GM10266 (cell line): Measurements from ENCODE around the gene B9D1.
"Not testable (repeated sequence)": the region's sequence is repeated elsewhere in the genome, so short reads cannot be mapped to it uniquely, and the experiment has no call there.

Experiments
- DNase-seq: peaks from one replicate; pipeline ENCODE4 v3.0.0; 2012; ENCODE audit errors: extremely low spot score
- CTCF ChIP-seq: IDR thresholded peaks from 2 replicates; pipeline ENCODE4 v1.5.1; 2012; ENCODE audit warnings: mild to moderate bottlenecking, low read depth; ENCODE audit not compliant: control insufficient read depth, insufficient read depth; ENCODE audit errors: missing control alignments

Gene B9D1

GRCh38 chr17:19357761-19358160 lies 4.8 kb downstream of the B9D1 start:
- no peak for TF ChIP-seq CTCF
- DNase-seq = no peak

GRCh38 chr17:19357351-19357750 lies 5.2 kb downstream of the B9D1 start:
- TF ChIP-seq CTCF = no peak
- DNase-seq = no peak

- no peak for DNase-seq
- TF ChIP-seq CTCF = no peak
Measured at GRCh38 chr17:19354748-19355147, 7.8 kb downstream of the B9D1 start.

- DNase-seq = not testable (repeated sequence)
Measured at GRCh38 chr17:19353401-19353800, 9.1 kb downstream of the B9D1 start.

- TF ChIP-seq CTCF = no peak
Measured at GRCh38 chr17:19348806-19349205, 13.7 kb downstream of the B9D1 start.

GRCh38 chr17:19348081-19348650 lies 14.4 kb downstream of the B9D1 start:
- TF ChIP-seq CTCF = no peak
- no peak for DNase-seq

More at GRCh38 chr17:19348806-19349205, 13.7 kb downstream of the B9D1 start:
- DNase-seq = no peak

GRCh38 chr17:19347323-19348080 lies 15.0 kb downstream of the B9D1 start:
- no peak for DNase-seq
- TF ChIP-seq CTCF = no peak
